GM23248 (cell line): ENCODE data around the gene C11orf86.
"Not testable (repeated sequence)": the region's sequence is repeated elsewhere in the genome, so short reads cannot be mapped to it uniquely, and the experiment has no call there.

Experiments used
- EZH2 ChIP-seq: fragments of 200-600 bp; sonication (generic); IDR thresholded peaks from 2 replicates; pipeline ENCODE4 v1.6.1; 2018; ENCODE audit warnings: antibody characterized with exemption, mild to moderate bottlenecking; ENCODE audit not compliant: insufficient read depth, poor library complexity, severe bottlenecking
- EZH2phosphoT487 ChIP-seq: fragments of 200-600 bp; sonication (generic); IDR thresholded peaks from 2 replicates; pipeline ENCODE4 v1.6.1; 2018; ENCODE audit warnings: antibody characterized with exemption, moderate library complexity, mild to moderate bottlenecking, low read depth; ENCODE audit not compliant: insufficient read depth

GRCh38 chr11:66989360-66989759 lies 14.3 kb downstream of the C11orf86 start:
- not testable (repeated sequence) for TF ChIP-seq EZH2phosphoT487, EZH2
